CD1c-positive myeloid dendritic cell (primary cell): ENCODE results near the gene ACOT12.
"Not testable (repeated sequence)": the region's sequence is repeated elsewhere in the genome, so short reads cannot be mapped to it uniquely, and the experiment has no call there.

Experiments used
- DNase-seq: peaks from one replicate; pipeline ENCODE4 v3.0.0-alpha.2; 2016; ENCODE audit errors: extremely low spot score

ACOT12 gene

GRCh38 chr5:81393783-81394718 is at the start of gene ACOT12:
Gene ACOT12, minus strand, starts transcription at chr5:81394134. Its CDS starts 20 bp downstream, at chr5:81394114.
- no peak for DNase-seq

GRCh38 chr5:81435023-81435422 is 41.1 kb upstream of the ACOT12 start:
- DNase-seq = no peak

GRCh38 chr5:81429985-81430384 is 36.1 kb upstream of the ACOT12 start:
- DNase-seq = no peak

DNA sequence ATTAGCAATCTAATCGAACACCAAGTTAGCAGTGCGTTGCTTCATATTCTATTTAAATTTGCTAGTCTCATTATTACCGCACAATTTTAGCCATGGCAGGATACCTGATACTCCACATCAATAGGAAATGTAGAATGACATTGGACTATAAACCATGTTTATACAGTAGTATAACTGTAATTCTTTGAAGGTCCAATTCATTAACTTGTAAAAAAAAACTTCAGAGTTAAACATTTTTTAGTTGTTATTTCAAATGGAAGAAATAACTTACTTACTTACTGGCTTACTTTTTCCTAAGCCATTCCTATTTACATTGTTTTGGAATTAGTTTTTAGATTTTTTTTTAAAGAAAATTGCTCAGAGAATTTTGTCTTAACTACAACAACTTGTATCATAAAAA is 35.4 kb upstream of the ACOT12 start:
- DNase-seq = no peak

- no peak for DNase-seq
These were observed 34.9 kb upstream of the ACOT12 start for GRCh38 chr5:81428861-81429260.

DNA sequence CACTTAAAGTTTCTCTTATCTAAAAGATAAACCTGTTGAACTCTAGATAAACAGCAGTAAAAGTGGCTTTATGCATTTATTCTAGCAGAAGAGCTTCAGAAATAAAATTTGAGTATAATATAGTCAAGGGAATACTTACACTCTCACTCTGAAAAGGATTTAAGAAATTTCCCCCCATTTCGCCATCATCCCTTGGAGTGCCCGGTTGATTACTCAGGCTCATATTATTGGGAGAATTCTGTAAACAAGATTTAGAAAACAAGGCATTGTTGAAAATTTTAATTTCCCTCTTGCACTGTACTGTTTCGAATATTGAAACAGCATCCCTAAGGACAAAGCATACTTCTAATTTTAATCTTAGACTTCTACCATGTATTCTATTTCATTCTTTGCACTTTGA is 34.5 kb upstream of the ACOT12 start:
- DNase-seq = no peak

- no peak for DNase-seq
These were observed 33.6 kb upstream of the ACOT12 start for GRCh38 chr5:81427566-81427965.

- peak; percentile 14 for DNase-seq
These were observed 32.6 kb upstream of the ACOT12 start for GRCh38 chr5:81426359-81427030.

- peak; percentile 67 for DNase-seq
These were observed 31.6 kb upstream of the ACOT12 start for GRCh38 chr5:81425569-81425968.

DNA sequence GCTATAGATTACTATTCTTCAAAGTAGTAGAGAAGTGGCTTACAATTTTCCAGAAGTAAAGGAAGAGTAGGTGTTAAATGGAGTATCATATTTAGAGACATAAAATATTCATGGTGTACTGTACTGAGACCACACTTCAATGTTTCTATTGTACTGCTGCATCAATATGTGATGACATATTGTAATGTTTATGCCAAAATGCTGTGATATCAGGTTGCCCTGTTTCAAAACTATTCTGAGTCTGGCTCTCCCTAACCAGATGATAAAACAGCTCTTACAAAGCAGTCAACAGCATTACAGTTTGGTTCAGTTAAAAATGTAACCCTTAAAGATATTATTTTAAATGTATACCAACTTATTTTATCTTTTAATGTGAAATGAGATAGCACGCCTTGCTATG is 30.8 kb upstream of the ACOT12 start:
- DNase-seq = no peak

DNA sequence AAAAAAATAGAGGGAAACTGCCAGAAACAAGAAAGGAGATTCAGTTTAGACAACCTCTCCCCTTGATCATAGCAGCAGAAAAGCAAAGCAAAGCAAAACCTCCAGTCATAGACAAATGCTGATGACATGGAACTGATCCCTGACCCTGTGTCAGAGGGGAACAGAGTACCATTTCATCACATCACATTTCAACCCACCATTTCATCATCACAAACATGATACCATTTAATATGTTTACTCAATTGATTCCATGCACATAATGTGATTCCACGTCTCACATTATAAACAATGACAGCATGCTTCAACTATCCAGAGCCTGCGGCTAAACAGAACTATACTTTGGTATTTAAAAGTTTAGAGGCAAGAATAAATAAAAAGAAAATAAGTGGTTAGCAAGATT is 28.7 kb upstream of the ACOT12 start:
- DNase-seq = peak; percentile 17

- peak; percentile 27 for DNase-seq
These were observed 26.2 kb upstream of the ACOT12 start for GRCh38 chr5:81420039-81420667.

GRCh38 chr5:81418606-81419005 is 24.7 kb upstream of the ACOT12 start:
- no peak for DNase-seq

- no peak for DNase-seq
These were observed 23.1 kb upstream of the ACOT12 start for GRCh38 chr5:81417052-81417451.

- DNase-seq = no peak
These were observed 16.0 kb upstream of the ACOT12 start for GRCh38 chr5:81409896-81410295.

DNA sequence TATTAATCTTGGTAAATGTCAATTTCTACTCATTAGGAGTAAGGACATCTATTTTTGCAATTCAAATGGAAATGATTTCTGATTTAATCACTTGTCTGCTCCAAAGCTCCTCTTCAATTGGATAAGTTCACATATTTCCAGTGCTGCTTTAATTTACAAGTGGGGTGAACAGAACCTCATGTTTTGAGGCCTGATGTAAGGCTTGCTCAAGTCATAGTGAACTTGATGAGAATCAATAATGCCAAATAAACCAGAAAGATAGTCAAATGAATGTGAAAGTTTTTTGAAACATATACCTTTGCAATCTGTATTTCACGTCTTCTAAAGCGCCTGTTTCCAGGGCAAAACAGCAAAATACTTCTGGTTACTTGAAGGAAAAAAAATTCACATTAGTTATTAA is 15.4 kb upstream of the ACOT12 start:
- no peak for DNase-seq

- DNase-seq = no peak
These were observed 14.6 kb upstream of the ACOT12 start for GRCh38 chr5:81408496-81408895.

DNA sequence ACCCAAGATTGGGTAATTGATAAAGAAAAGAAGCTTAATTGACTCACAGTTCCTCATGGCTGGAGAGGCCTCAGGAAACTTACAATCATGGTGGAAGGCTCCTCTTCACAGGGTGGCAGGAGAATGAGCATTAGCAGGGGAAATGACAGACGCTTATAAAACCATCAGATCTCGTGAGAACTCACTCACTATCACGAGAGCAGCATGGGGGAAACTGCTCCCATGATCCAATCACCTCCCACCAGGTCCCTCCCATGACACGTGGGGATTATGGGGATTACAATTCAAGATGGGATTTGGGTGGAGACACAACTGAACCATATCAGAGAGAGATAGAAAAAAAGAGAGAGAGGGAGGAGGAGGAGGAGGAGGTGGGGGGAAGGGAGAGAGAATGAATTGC is 13.9 kb upstream of the ACOT12 start:
- DNase-seq = not testable (repeated sequence)

GRCh38 chr5:81405126-81405891 is 11.4 kb upstream of the ACOT12 start:
- no peak for DNase-seq

GRCh38 chr5:81402192-81402930 is 8.4 kb upstream of the ACOT12 start:
- DNase-seq = no peak

GRCh38 chr5:81401266-81401665 is 7.3 kb upstream of the ACOT12 start:
- DNase-seq = no peak
